GM19455 (cell line): ENCODE data around the gene CRELD2.
A peak's percentile ranks its signal among the peaks of the same experiment; 100 is the strongest.

ENCODE experiments used
- ATAC-seq: cut with Tn5 transposase; IDR thresholded peaks from one replicate; pipeline ENCODE4 v1.9.1; 2021; ENCODE audit not compliant: unreplicated experiment

The CRELD2 gene

DNA sequence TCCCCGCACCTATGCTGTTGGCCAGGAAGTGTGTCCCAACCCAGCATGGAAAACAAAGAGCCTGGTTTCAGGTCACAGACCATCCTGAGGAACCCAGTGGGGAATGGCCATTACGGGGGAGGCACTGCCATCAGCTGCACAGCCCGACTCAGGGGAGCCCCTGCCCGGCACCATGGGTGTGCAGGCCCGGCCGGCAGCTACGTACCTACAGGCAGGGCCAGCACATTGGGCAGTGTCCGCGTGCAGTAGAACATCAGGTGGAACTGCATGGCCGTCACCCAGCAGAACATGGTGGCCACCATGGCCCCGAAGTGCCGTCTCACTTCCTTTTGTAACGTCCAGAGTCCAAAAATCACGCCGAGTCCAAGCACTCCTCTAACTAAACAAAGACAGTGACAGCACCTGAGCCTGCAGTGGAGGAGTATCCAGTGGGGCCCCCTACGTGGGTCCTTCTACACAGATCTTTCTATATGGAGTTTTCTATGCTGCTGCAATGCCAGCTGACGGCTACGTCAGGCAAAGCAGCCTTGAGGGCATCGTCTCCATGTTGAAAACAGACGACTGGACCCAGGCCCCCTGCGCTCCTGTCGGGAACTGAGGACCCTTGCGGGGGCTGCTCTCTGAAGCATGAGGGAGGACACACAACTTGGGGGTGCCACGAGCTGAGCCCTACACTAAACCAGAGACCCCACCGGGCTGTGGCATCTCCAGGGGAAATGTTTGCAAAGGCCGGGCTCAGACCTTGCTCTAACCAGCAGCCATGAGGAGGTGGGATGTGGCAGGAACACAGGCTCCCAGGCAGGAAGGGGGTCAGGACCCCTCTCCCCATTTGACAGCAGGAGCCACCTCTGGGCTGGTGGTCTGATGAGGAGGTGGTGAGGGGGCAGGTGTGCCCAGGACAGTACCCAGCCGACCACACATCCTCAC lies 7.9 kb upstream of the CRELD2 start:
- ATAC-seq: no peak

- no peak for ATAC-seq
Observed at GRCh38 chr22:49911881-49912625, 6.4 kb upstream of the CRELD2 start.

DNA sequence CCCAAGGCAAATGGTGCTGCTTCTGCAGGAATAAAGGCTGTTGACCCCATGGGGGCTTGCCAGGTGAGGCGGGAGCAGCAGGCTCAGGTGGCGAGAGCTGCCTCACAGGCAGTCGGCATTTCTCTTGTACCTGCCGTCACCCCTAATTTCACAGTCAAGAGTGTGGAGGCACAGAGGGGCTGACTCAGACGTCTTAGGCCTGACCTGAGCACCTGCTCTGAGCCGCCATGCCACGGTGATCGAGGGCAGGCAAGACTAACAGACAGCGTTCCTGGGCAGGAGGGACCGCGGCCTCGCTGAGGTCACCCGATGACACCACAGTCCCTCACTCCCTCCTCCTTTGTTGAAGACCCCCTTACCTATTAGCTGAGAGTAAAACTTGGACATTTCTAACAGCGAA lies 5.4 kb upstream of the CRELD2 start:
- no peak for ATAC-seq

GRCh38 chr22:49913446-49913845 lies 5.0 kb upstream of the CRELD2 start:
- no peak for ATAC-seq

DNA sequence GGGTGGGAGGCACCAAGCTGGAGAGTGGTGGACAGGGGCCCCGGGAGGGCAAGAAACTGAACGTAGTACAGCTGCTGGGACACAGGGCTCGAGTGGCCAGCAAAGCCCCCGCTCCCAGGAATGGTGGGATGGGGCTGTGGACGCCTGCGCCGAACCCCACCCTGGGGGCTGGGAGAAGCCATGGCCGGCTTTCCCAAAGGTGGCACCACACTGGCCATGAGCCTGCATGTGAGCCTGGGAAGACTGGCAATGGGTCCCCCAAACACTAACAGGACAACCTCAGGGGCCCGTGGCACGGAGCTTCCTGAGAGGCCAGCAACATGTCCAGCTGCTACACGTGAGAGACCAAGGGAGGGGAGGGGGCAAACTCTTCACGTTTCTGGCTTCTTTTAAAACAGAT lies 4.2 kb upstream of the CRELD2 start:
- no peak for ATAC-seq

DNA sequence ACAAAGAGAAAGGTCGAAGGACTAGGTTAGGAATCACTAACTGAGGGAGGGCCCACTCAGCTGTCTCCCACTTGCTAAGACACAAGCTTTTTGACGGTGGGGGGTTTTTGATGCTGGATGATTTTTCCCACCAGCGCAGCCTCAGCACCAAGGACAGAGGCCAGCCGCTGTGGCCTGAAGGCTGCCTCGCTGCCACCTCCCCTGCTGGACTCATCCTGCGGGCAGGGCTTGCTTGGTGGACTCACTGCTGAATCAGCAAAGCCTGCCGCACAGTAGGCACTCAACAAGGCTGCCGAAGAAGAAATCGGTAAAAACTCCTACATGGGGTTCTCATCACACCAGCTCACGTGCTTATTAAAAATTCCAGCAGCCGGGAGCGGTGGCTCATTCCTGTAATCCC lies 2.8 kb upstream of the CRELD2 start:
- ATAC-seq: no peak

GRCh38 chr22:49916831-49917230 lies 1.6 kb upstream of the CRELD2 start:
- no peak for ATAC-seq

- ATAC-seq: peak; percentile 1
Observed at GRCh38 chr22:49918911-49919881, 762 bp downstream of the CRELD2 start.

- ATAC-seq: no peak
Observed at GRCh38 chr22:49920859-49921258, 2.4 kb downstream of the CRELD2 start.

DNA sequence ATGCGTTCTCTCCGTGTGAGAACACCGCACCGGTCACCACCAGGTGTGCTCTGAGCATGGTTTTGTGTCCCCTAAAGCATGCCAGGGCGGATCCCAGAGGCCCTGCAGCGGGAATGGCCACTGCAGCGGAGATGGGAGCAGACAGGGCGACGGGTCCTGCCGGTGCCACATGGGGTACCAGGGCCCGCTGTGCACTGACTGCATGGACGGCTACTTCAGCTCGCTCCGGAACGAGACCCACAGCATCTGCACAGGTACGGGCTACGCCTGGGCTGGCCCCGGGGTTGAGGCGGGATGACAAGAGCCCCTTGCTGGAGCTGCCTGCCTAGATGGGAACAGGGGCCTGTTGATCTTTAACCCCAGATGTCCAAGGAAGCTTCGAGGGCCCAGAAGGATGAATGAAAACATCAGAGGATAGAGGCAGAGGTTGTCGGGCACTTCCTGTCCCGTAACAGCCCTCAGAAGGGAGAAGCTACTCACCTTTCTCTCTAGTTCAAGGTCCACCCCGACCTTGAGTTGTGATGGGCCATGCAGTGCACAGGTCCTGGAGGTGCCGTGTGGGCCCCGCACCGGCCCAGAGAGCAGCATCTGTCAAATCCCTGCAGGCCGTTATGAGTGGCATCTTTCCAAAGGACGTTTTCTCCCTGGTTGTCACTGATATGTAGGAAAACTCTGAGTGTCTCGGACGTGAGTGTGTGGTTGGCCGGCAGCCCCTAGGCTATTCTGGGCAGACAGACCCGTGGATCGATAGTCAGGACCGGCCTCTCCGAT lies 3.3 kb downstream of the CRELD2 start:
- ATAC-seq: no peak

- no peak for ATAC-seq
Observed at GRCh38 chr22:49922484-49922883, 4.0 kb downstream of the CRELD2 start.

DNA sequence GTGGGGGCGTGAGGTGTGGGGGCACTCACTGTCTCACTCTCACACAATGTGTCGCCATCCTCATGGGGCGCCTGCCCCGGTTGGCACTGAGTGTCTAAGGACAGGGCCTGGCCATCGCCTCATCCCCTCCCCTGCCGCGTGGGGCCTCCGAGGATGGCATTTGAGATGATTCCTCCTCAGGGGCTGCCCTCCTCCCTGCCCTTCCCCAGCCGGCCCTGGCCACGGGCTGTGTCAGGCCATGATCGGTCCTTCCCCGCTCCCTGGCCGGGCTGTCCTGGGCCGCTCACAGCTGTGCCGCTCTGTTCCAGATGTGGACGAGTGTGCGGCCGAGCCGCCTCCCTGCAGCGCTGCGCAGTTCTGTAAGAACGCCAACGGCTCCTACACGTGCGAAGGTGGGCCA lies 4.5 kb downstream of the CRELD2 start:
- ATAC-seq: no peak

DNA sequence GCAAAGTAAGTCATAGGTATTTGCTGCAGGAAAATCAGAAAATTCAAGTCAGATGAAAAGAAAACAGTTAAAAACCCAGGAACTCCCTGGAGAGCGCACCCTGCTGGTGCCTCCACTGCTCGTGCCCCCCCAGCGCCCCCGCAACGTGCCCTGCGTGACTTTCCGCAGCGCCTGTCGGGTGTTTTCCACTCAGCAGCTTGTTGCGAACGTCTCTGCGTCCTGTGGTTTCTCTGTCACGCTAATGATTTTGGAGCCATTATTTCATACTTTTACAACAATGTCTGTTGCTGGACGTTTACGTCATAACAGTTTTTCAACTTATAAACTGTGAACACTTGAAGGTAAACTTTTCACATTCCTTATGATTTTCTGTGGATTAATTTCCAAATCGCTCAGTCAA lies 5.0 kb downstream of the CRELD2 start:
- ATAC-seq: no peak

DNA sequence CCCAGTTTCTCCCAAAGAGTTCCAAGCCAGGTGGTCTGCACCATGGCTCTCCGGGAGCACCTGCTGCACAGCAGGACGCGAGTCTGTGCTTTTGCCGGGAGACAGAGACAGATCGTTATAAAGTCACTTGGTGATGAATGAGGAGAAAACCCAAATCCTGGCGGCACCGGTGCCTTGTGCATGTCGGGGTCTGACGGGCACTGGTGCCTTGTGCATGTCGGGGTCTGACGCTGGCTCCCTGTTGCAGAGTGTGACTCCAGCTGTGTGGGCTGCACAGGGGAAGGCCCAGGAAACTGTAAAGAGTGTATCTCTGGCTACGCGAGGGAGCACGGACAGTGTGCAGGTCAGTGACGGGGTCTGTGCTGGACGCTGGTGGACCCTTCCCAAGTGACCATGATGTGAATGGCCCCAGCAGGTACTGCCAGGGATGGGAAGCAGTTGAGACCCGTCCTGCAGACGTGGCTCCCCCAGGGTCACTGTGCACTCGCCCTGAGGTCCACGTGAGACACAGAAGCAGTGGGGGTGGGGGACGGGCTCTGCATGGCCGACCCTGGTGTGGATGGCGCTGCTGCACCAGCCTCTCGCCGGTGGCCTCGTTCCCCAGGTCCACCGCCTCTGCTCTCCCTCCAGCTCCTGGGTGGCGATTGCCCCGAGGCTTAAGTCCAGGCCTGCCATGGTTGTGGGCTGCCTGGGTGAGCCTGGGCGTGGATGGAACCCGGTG lies 5.8 kb downstream of the CRELD2 start:
- no peak for ATAC-seq

- no peak for ATAC-seq
Observed at GRCh38 chr22:49925525-49926128, 7.2 kb downstream of the CRELD2 start.

DNA sequence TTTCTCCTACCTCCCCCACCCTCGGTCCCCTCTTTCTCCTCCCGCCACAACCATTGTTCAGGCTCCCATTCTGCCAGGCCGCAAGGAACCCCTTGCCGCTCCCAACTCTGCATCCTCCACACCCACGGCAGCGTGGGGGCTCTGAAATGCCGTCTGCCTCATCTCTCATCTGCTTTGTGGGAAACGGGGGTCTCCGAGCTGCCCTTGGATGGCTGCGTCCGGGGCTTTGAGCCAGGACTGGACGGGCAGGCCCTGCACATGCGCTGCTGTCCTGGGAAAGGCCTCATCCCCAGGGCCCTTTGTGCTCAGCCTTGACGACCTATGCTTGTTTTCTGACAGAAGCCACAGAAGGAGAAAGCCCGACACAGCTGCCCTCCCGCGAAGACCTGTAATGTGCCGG lies 8.5 kb downstream of the CRELD2 start:
- no peak for ATAC-seq

DNA sequence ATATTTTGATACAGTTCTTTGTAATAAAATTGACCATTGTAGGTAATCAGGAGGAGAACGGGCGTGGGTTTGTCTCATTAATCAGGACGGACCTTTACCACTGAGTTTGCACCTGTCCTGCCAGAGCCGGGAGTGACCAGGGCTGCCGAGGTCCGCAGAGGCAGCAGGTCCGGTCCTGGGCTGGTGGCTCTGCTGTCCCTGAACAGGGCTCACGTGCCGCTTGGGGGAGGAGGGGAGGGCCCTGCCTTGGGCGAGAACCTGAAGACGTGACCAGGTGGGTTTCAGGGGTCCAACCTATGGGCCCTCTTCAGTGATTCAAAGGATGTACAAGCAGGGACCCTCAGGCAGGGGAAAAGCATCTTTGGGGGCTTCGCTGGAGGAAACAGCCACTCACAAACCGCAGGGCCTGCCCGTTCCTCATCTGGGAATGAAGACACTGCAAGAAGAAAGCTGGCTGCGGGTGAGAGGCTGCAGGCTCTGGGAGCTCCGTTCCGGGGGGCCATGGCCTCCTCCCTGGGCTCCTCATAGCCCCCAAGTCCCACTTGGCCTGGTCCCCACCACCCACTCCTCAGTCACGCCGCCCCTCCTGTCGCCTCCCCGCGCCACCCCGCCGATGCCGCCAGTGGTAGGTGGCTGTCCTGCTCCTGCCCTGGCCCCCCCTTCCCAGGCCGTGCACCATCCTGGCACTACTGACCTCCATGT lies 9.2 kb downstream of the CRELD2 start:
- no peak for ATAC-seq

DNA sequence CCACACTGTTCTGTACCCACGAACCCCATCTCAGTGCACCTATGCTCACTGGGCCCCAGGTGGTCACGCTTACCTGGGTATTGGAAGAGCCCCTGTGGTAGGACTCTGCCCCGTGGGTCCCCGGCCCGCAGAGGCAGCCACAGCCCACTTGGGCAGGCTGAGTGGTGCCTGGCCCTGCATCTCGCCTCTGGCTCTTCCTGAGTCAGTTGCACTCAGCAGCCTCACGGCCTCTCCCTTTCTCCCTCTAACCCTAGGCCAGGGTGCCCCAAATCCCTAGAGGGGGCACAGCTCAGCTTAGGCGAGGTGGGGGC lies 9.7 kb downstream of the CRELD2 start:
- no peak for ATAC-seq
